HCT116 (cell line): ENCODE data around the gene LRSAM1. TPM values are rescaled to one million over a fixed set of nuclear protein-coding genes. Genes with fewer than 3 reads are reported as not detected.

Experiments
- ATAC-seq: fragments of 200-7000 bp; cut with Tn5 transposase; 2 replicates; pipeline ENCODE4 v1.9.1; 2020; ENCODE audit warnings: mild to moderate bottlenecking, moderate library complexity
- BruUV-seq: library from RNA; stranded (reverse); fragments of 400-500 nt; replicated peaks from 2 replicates; lab custom pipeline; 2021; lab: Mats Ljungman, UMichigan
- CTCF ChIA-PET: fragments of 300-600 bp; sonication (Branson Sonifier 250); formaldehyde crosslinking; loops from one replicate; lab custom pipeline; 2021; ENCODE audit warnings: antibody characterized with exemption; lab: Charles Lee
- POLR2A ChIA-PET: fragments of 300-600, 350-600 bp; sonication (Branson Sonifier 250); formaldehyde crosslinking; loops from one replicate; lab custom pipeline; 2021; ENCODE audit warnings: antibody characterized with exemption; lab: Charles Lee
- RAD21 ChIA-PET, 2 experiments: fragments of 300-600 bp; sonication (Branson Sonifier 250); formaldehyde crosslinking; loops; one replicate each; lab custom pipeline; 2023; ENCODE audit warnings: low total read pairs in 2 of 2; ENCODE audit not compliant: uncharacterized antibody in 2 of 2, unreplicated experiment in 2 of 2, low non-redundant PET in 1 of 2; lab: Charles Lee
- DNase-seq: peaks from one replicate; pipeline ENCODE4 v3.0.0-alpha.2; 2010; ENCODE audit warnings: low read depth, low spot score
- H2AFZ ChIP-seq: fragments of 200-600 bp; shearing (Covaris generic), sonication (generic); 2 replicates; pipeline ENCODE4 v1.6.1; 2017; ENCODE audit warnings: low read depth, mixed run types, mixed read lengths, antibody characterized with exemption, low read length; ENCODE audit not compliant: poor library complexity, severe bottlenecking
- H3K27ac ChIP-seq: 2 replicates; pipeline ENCODE4 v1.5.1; 2012; ENCODE audit warnings: low read depth, low read length
- H3K27me3 ChIP-seq: fragments of 200-600 bp; sonication (generic); 2 replicates; pipeline ENCODE4 v1.6.1; 2016; ENCODE audit warnings: mixed run types, low read length, mixed read lengths; ENCODE audit not compliant: insufficient read depth
- H3K36me3 ChIP-seq, 2 experiments: fragments of 200-500 bp in 1 of 2; fragments of 200-600 bp in 1 of 2; sonication (Bioruptor generic) in 1 of 2; sonication (generic) in 1 of 2; 2 replicates each; pipeline versions ENCODE4 v1.5.1 to v1.6.1; 2014 to 2016; ENCODE audit warnings: low read length in 2 of 2, inconsistent platforms in 1 of 2, mixed read lengths in 1 of 2, mixed run types in 1 of 2; ENCODE audit not compliant: insufficient read depth in 2 of 2, control insufficient read depth in 1 of 2
- H3K4me1 ChIP-seq, 2 experiments: fragments of 200-600 bp in 1 of 2; sonication (generic) in 1 of 2; 2 replicates each; pipeline versions ENCODE4 v1.5.1 to v1.6.1; 2012 to 2017; ENCODE audit warnings: low read length in 2 of 2, inconsistent platforms in 1 of 2, mild to moderate bottlenecking in 1 of 2, mixed read lengths in 1 of 2, mixed run types in 1 of 2, moderate library complexity in 1 of 2; ENCODE audit not compliant: insufficient read depth in 2 of 2, control insufficient read depth in 1 of 2
- H3K4me2 ChIP-seq: fragments of 200-600 bp; sonication (generic); 2 replicates; pipeline ENCODE4 v1.6.1; 2017; ENCODE audit warnings: mixed run types, low read length, mixed read lengths
- H3K4me3 ChIP-seq, 2 experiments: fragments of 200-600 bp in 1 of 2; sonication (generic) in 1 of 2; replicated peaks in 1 of 2; 2 replicates each; pipeline ENCODE4 v1.5.1; 2011 to 2016; ENCODE audit warnings: low read length in 2 of 2, control low read depth in 1 of 2, low read depth in 1 of 2, mild to moderate bottlenecking in 1 of 2, mixed read lengths in 1 of 2, mixed run types in 1 of 2
- H3K79me2 ChIP-seq: fragments of 200-600 bp; sonication (generic); 2 replicates; pipeline ENCODE4 v1.6.1; 2017; ENCODE audit warnings: mild to moderate bottlenecking, mixed run types, low read length, moderate library complexity, mixed read lengths; ENCODE audit not compliant: insufficient read depth
- H3K9ac ChIP-seq: fragments of 200-600 bp; sonication (generic); 2 replicates; pipeline ENCODE4 v1.6.1; 2016; ENCODE audit warnings: low read length, mixed read lengths
- H3K9me2 ChIP-seq: fragments of 200-600 bp; sonication (generic), shearing (Covaris generic); 2 replicates; pipeline ENCODE4 v1.6.1; 2017; ENCODE audit warnings: mixed run types, mild to moderate bottlenecking, moderate library complexity; ENCODE audit not compliant: insufficient read depth
- H3K9me3 ChIP-seq, 2 experiments: fragments of 200-500 bp in 1 of 2; fragments of 200-600 bp in 1 of 2; sonication (Bioruptor generic) in 1 of 2; sonication (generic) in 1 of 2; 2 replicates each; pipeline ENCODE4 v1.6.1; 2014 to 2017; ENCODE audit warnings: low read length in 2 of 2, mixed read lengths in 2 of 2, inconsistent platforms in 1 of 2, low read depth in 1 of 2, mild to moderate bottlenecking in 1 of 2, mixed run types in 1 of 2, moderate library complexity in 1 of 2; ENCODE audit not compliant: control insufficient read depth in 1 of 2, insufficient read depth in 1 of 2
- H4K20me1 ChIP-seq: fragments of 200-600 bp; sonication (generic), shearing (Covaris generic); 2 replicates; pipeline ENCODE4 v1.6.1; 2017; ENCODE audit warnings: mixed run types, mild to moderate bottlenecking, moderate library complexity; ENCODE audit not compliant: insufficient read depth
- CBX3 ChIP-seq: IDR thresholded peaks from 2 replicates; pipeline ENCODE4 v1.6.1; 2012; ENCODE audit warnings: low read depth
- FOSL1 ChIP-seq: IDR thresholded peaks from 2 replicates; pipeline ENCODE4 v1.6.1; 2012; ENCODE audit warnings: low read depth
- JUND ChIP-seq: IDR thresholded peaks from 2 replicates; pipeline ENCODE4 v1.6.1; 2012
- POLR2A ChIP-seq: IDR thresholded peaks from 2 replicates; pipeline ENCODE4 v1.7.0; 2011; ENCODE audit warnings: borderline replicate concordance; ENCODE audit not compliant: insufficient read depth, insufficient read length; ENCODE audit errors: extremely low read depth
- RAD21 ChIP-seq: IDR thresholded peaks from 2 replicates; pipeline ENCODE4 v1.6.1; 2012; ENCODE audit warnings: low read depth, mild to moderate bottlenecking
- REST ChIP-seq: IDR thresholded peaks from 2 replicates; pipeline ENCODE4 v1.6.1; 2012; ENCODE audit warnings: low read depth
- SRF ChIP-seq: IDR thresholded peaks from 2 replicates; pipeline ENCODE4 v1.6.1; 2012; ENCODE audit warnings: low read depth
- ZFX ChIP-seq: fragments of 450-650 bp; IDR thresholded peaks from 2 replicates; pipeline ENCODE4 v1.6.1; 2017
- intact Hi-C: fragments of 100-400 bp; cut with micrococcal nuclease; formaldehyde crosslinking; loops from 2 replicates; pipeline ENCODE4 v1.10.0; 2022
- total RNA-seq: library from RNA; stranded (reverse); gene quantifications from one replicate; pipeline ENCODE4 v1.2.1, GENCODE V29; 2021; ENCODE audit not compliant: unreplicated experiment
- TF ChIP-seq, protein P1 (sequence below): IDR thresholded peaks from 2 replicates; pipeline ENCODE4 v1.6.1; 2012
- TF ChIP-seq, protein P2 (sequence below): IDR thresholded peaks from 2 replicates; pipeline ENCODE4 v1.6.1; 2012
- TF ChIP-seq, protein P3 (sequence below), 3 experiments: fragments of 200-600 bp in 1 of 3; sonication (generic) in 1 of 3; IDR thresholded peaks in 2 of 3; conservative IDR thresholded peaks in 1 of 3; 2 replicates each; pipeline ENCODE4 v1.5.1; 2012 to 2017; ENCODE audit warnings: low read depth in 2 of 3, low read length in 2 of 3, antibody characterized with exemption in 1 of 3, borderline replicate concordance in 1 of 3, control low read depth in 1 of 3, mild to moderate bottlenecking in 1 of 3, mixed read lengths in 1 of 3, mixed run types in 1 of 3, moderate library complexity in 1 of 3; ENCODE audit not compliant: insufficient read depth in 1 of 3

LRSAM1 gene
- total RNA-seq, 1 experiment from 2014 or later = 25.9 TPM

DNA sequence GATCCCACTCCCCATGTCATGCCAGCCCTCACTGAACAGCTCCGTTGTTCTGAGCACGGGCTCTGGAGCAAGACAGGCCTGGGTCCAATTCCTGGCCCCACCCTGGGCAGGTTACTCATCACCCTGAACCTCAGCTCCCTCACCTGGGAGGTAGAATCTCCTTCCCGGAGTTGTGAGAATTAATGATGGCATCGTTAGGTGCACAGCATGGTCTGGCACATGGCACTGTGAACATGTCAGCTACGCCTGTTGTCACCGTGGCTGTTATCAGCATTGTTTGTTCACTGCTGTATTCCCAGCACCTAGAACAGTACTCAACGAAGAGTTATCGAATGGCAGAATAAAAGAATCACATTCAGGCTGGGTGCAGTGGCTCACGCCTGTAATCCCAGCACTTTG, 43.0 kb downstream of the LRSAM1 start:
- no peaks in the 10 kb centered on the region for H3K9me3 ChIP-seq
- ChIA-PET CTCF (no interaction called here), POLR2A (no interaction called here), RAD21 (no interaction called here)
- H2AFZ ChIP-seq = no peak overlapping the region
- no peak for ATAC-seq
- no peak overlapping the region for H3K4me3 ChIP-seq
- no peaks in the 10 kb centered on the region for H4K20me1 ChIP-seq
- H3K79me2 ChIP-seq = no peaks in the 10 kb centered on the region
- no peak for TF ChIP-seq JUND
- TF ChIP-seq, protein P1, sequence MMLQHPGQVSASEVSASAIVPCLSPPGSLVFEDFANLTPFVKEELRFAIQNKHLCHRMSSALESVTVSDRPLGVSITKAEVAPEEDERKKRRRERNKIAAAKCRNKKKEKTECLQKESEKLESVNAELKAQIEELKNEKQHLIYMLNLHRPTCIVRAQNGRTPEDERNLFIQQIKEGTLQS = no peak
- no peak for TF ChIP-seq POLR2A
- no peak for TF ChIP-seq REST
- no peak for TF ChIP-seq CBX3
- H3K27me3 ChIP-seq = no peaks in the 10 kb centered on the region
- no peak overlapping the region for H3K27ac ChIP-seq
- no TSS peak for BruUV-seq
- no peak overlapping the region for H3K4me2 ChIP-seq
- H3K4me1 ChIP-seq = no peaks in the 10 kb centered on the region; a peak in 1 of 4 replicates
- peaks cover 0 to 5% of the 10 kb centered on the region in 2 experiments; a peak in 2 of 4 replicates for H3K36me3 ChIP-seq
- no peak for DNase-seq
- H3K9ac ChIP-seq = no peak overlapping the region
- intact Hi-C loops = no loop called here
- H3K9me2 ChIP-seq = no peaks in the 10 kb centered on the region

- intact Hi-C loops = no loop called here
- POLR2A ChIA-PET = no interaction called here
- RAD21 ChIA-PET = no interaction called here
- Histone ChIP-seq H3K4me3 (no peak overlapping the region), H3K4me2 (no peak overlapping the region), H3K9ac (no peak overlapping the region), H3K4me1 (no peaks in the 10 kb centered on the region; a peak in 1 of 4 replicates), H3K79me2 (no peaks in the 10 kb centered on the region), H3K9me2 (no peaks in the 10 kb centered on the region), H3K36me3 (peaks cover 0 to 5% of the 10 kb centered on the region in 2 experiments; a peak in 2 of 4 replicates)
- no TSS peak for BruUV-seq
- DNase-seq (no peak), ATAC-seq (no peak)
- CTCF ChIA-PET = no interaction called here
- TF ChIP-seq POLR2A (no peak), ZFX (no peak), SRF (no peak), RAD21 (peak; percentile 28; the same call in 1 of the 2 replicates), FOSL1 (no peak)
- TF ChIP-seq, protein P2, sequence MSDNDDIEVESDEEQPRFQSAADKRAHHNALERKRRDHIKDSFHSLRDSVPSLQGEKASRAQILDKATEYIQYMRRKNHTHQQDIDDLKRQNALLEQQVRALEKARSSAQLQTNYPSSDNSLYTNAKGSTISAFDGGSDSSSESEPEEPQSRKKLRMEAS = no peak
- TF ChIP-seq, protein P3, sequence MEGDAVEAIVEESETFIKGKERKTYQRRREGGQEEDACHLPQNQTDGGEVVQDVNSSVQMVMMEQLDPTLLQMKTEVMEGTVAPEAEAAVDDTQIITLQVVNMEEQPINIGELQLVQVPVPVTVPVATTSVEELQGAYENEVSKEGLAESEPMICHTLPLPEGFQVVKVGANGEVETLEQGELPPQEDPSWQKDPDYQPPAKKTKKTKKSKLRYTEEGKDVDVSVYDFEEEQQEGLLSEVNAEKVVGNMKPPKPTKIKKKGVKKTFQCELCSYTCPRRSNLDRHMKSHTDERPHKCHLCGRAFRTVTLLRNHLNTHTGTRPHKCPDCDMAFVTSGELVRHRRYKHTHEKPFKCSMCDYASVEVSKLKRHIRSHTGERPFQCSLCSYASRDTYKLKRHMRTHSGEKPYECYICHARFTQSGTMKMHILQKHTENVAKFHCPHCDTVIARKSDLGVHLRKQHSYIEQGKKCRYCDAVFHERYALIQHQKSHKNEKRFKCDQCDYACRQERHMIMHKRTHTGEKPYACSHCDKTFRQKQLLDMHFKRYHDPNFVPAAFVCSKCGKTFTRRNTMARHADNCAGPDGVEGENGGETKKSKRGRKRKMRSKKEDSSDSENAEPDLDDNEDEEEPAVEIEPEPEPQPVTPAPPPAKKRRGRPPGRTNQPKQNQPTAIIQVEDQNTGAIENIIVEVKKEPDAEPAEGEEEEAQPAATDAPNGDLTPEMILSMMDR (IDR thresholded peaks at IDR 0.05 in 2 of 3, conservative IDR thresholded peaks at IDR 0.05 in 1 of 3; ENCODE audit: borderline replicate concordance in 1 of 3, insufficient read depth in 1 of 3, low read depth in 2 of 3, low read length in 2 of 3) = 0 out of 6 replicates have a peak, but pooled peaks of 1 of the 3 experiments have one; percentile 30
- TF ChIP-seq, all 23 proteins: peak for 2
- Histone ChIP-seq H3K9me3 (no peaks in the 10 kb centered on the region), H3K27ac (no peak overlapping the region), H2AFZ (no peak overlapping the region), H3K27me3 (no peaks in the 10 kb centered on the region), H4K20me1 (no peaks in the 10 kb centered on the region)
Measured at GRCh38 chr9:127495884-127496555, 44.7 kb downstream of the LRSAM1 start.
